Gastroesophageal sphincter (tissue), 3 donors: Measurements from ENCODE around the gene RASSF5.

ENCODE experiments used
- CTCF ChIP-seq, 4 experiments: fragments of 200-600 bp in 2 of 4; fragments of 450-650 bp in 2 of 4; sonication (generic) in 1 of 4; IDR thresholded peaks; one replicate each; pipeline ENCODE4 v1.5.1; 2017 to 2019; ENCODE audit warnings: antibody characterized with exemption in 4 of 4, mild to moderate bottlenecking in 2 of 4, moderate library complexity in 2 of 4
- EP300 ChIP-seq: sonication (generic); formaldehyde crosslinking; IDR thresholded peaks from one replicate; pipeline ENCODE4 v1.6.1; 2017; ENCODE audit warnings: antibody characterized with exemption, mild to moderate bottlenecking
- POLR2A ChIP-seq, 2 donors: fragments of 450-650 bp; IDR thresholded peaks; one replicate each; pipeline ENCODE4 v1.6.1; 2017; ENCODE audit warnings: antibody characterized with exemption in 2 of 2, mild to moderate bottlenecking in 2 of 2, moderate library complexity in 1 of 2

- TF ChIP-seq POLR2A (IDR thresholded peaks at IDR 0.05) (no peak), CTCF (IDR thresholded peaks at IDR 0.05) (no peak), EP300 (no peak)
Measured at GRCh38 chr1:206636671-206637070, 129.3 kb downstream of the RASSF5 start.
